Astrocyte of the spinal cord (primary cell): ENCODE measurements around the gene KMT2A.

Source experiments
- DNase-seq: peaks from one replicate; pipeline ENCODE4 v3.0.0; 2011; ENCODE audit warnings: low read depth, low spot score
- H3K4me3 ChIP-seq: 2 replicates; pipeline ENCODE4 v1.5.1; 2011; ENCODE audit warnings: low read depth, mild to moderate bottlenecking, low read length, moderate library complexity
- CTCF ChIP-seq: IDR thresholded peaks from 2 replicates; pipeline ENCODE4 v1.5.1; 2012; ENCODE audit warnings: low read depth, mild to moderate bottlenecking, low read length, inconsistent platforms
- in situ Hi-C: cut with HindIII; loops from 2 replicates; pipeline ENCODE4 v1.10.0; 2017; ENCODE audit warnings: low sequenced_read_pairs

KMT2A gene

DNA sequence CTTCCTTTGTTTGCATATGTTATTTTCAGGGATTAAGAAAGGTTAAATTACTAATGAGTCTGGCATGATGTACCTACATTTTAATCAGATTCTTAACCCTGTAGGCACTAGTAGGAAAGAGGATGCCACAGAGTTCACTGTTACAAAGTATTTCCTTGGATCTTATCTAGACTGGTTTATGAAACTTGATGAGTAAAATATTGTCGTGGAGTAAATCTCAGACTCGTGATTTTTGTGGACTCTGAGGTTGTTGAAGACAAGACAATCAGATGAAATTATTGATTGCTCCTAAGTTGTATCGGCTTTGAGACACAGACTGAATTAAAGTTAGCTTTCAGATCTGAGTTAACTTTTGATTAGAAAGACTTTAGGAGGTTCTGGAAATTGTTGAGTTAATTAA, 6.0 kb downstream of the KMT2A start:
- in situ Hi-C loops: no loop called here
- no peak overlapping the region for H3K4me3 ChIP-seq
- no peak for TF ChIP-seq CTCF
- DNase-seq: no peak

GRCh38 chr11:118442908-118443589, 6.8 kb downstream of the KMT2A start:
- in situ Hi-C loops: no loop called here
- H3K4me3 ChIP-seq: no peak overlapping the region
- DNase-seq: no peak
- TF ChIP-seq CTCF: no peak

GRCh38 chr11:118443590-118444218, 7.4 kb downstream of the KMT2A start:
- no peak overlapping the region for H3K4me3 ChIP-seq
- DNase-seq: no peak
- in situ Hi-C loops: no loop called here
- no peak for TF ChIP-seq CTCF

DNA sequence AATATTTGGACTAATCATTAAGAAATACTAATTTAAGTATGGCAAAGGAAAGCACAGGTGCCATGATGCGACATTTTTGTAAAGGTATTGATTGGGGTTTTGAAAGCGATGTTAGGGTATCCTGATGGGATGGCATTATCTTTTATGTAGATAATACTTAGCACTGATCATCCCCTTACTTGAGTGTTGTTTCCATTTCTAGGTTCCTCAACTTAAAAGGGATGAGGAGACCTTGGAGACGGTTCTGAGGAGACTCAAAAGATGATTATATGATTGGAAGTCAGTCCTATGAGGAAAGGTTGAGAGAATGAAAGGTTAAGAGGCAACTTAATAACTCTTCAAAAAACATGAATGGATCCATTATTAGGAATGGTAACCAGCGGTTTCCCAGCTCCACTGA, 11.1 kb downstream of the KMT2A start:
- no peak for DNase-seq
- no peak overlapping the region for H3K4me3 ChIP-seq
- in situ Hi-C loops: no loop called here
- no peak for TF ChIP-seq CTCF

- peak; percentile 17 for DNase-seq
- no peak overlapping the region for H3K4me3 ChIP-seq
- no peak for TF ChIP-seq CTCF
- in situ Hi-C loops: no loop called here
These were observed 12.0 kb downstream of the KMT2A start for GRCh38 chr11:118448294-118448693.

DNA sequence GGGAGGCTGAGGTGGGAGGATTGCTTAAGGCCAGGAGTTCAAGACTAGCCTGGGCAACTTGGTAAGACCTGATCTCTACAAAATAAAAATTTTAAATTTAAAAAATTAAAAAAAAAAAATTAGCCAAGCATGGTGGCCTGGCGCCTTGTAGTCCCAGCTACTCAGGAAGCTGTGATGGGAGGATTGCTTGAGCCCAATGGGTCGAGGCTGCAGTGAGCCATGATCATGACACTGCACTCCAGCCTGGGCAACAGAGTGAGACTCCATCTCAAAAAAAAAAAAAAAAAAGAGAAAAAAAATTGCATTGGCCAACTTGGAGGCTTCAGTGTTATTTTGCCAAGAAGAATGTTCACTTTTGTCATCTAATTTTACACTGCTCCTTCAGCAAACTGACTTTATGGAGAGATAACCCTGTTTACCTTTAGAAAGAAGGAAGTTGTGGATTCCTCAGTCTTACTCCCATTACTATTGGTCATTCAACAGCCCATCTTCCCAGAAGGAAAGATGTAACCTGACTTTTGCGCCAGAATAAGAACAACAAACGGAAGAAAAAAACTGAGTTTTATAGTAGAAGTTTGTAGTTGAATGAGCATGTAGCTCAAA, 13.1 kb downstream of the KMT2A start:
- no peak for TF ChIP-seq CTCF
- in situ Hi-C loops: no loop called here

More for the DNA sequence above, 13.1 kb downstream of the KMT2A start:
- H3K4me3 ChIP-seq: no peak overlapping the region
- DNase-seq: no peak
